ENCODE results near the gene DCLK2.
"Not testable (repeated sequence)": the region's sequence is repeated elsewhere in the genome, so short reads cannot be mapped to it uniquely, and the experiment has no call there.

The DCLK2 gene

DNA sequence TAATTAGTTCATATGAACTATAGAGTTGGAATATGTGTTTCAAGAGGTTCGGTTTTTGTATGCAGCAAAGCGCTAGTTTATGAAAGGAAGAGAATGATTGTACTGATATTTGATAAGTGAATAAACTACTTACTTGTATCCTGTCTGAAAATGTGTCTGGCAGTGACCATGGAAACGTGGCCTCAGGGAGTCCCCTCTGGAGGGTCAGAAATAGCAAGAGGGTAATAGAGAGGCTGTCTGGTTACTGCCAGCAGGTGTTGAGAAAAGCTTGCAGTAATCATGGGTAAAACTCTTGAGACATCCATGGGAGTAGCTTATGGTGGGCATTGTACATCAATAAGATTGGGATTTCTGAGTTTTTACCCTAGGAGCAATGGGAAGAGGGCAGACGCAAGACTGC is 77.1 kb downstream of the DCLK2 start:
- DNase-seq (ENCODE audit: low read depth) = no peak

DNA sequence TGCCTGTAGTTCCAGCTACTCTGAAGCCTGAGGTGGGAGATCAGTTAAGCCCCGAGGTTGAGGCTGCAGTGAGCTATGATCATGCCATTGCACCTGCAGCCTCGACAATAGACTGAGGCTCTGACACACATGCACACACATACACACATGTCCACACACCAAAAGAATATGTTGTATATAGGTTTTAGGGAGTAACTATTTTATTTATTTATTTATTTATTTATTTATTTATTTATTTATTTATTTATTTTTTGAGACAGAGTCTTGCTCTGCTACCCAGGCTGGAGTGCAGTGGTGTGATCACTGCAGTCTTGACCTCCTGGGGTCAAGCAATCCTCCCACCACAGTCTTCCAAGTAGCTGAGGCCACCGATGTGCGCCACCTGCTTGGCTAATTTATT is 78.3 kb downstream of the DCLK2 start:
- DNase-seq (ENCODE audit: low read depth) = no peak

DNA sequence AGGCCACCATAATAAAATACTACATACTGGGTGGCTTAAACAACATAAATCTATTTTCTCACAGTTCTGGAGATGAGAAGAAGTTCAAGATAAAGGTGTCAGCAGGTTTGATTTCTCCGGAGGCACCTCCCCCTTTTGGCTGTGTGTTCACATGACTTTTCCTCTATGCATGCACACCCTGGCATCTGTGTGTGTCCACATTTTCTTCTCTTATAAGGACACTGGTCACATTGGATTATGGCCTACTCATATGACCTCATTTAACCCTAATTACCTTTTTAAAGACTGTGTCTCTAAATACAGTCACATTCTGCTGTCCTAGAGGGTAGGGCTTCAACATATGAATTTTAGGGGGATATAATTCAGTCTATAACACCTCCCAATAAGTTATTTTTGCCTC is 79.8 kb downstream of the DCLK2 start:
- DNase-seq (ENCODE audit: low read depth) = no peak

DNA sequence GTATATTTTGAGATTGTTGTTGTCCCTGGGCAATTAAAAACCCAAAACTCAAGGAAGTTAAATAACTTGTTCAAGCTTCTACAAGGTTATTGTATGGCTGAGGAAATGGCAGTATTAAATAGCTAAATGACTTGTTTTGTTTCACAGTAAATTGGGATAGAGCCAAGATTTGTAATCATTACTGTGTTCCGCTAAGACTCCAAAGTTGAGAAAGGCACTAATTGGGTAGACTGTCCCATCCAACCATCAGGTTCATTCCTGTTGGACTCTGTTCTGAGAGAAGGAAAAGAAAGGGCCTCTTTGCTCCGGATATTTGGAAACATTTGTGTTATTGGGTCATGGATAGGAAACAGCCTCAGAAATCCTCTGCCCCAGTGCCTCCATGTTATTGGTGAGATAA is 82.2 kb downstream of the DCLK2 start:
- no peak for DNase-seq (ENCODE audit: low read depth)

DNA sequence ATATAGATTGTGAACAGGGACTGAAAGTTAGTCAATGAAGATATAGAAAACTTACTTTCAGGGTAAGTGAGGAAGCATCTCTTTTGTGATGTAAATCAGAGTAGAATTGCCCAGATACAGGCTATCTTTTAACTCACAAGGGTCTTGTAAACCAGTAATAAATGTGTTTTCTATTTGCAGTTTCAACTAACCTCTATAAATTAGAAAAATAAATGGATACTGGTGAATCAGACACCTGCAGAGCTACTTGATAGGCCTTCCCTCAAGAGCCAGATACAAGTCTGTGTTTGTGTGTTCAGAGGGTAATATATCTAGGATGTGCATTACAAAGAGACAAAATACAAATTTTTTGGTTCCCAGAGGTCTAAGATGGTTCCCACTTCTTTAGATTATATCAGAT is 82.9 kb downstream of the DCLK2 start:
- no peak for DNase-seq (ENCODE audit: low read depth)

DNA sequence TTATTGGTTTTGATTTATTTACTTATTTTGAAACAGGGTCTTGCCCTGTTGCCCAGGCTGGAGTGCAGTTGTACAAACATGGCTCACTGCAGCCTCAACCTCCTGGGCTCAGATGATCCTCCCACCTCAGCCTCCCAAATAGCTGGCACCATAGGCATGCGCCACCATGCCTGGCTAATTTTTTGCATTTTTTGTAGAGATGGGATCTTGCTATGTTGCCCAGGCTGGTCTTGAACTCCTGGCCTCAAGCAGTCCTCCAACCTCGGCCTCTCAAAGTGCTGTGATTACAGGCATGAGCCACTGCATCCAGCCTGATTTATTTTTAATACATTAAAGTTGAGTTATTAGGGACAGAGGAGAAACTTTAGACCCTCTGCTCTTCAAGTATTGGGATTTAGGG is 83.8 kb downstream of the DCLK2 start:
- not testable (repeated sequence) for DNase-seq (ENCODE audit: low read depth)

DNA sequence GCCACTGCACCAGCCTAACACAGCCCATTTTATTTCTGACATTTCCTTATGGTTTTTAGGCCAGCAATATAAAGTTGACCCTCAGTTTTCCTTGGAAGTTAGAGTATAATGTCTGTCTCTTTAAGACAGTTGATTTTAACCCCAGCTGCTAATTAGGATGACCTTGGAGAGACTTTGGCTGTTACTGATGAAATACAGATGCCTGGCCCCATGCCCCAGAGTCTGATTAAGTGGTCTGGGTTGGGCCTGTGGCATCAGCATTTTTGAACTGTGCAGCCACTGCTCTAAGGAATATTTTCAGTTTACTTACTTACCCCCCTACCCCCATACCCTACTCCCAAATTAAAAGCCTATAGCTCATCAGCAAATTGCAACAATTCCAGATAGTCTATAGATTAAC is 85.8 kb downstream of the DCLK2 start:
- no peak for DNase-seq (ENCODE audit: low read depth)

DNA sequence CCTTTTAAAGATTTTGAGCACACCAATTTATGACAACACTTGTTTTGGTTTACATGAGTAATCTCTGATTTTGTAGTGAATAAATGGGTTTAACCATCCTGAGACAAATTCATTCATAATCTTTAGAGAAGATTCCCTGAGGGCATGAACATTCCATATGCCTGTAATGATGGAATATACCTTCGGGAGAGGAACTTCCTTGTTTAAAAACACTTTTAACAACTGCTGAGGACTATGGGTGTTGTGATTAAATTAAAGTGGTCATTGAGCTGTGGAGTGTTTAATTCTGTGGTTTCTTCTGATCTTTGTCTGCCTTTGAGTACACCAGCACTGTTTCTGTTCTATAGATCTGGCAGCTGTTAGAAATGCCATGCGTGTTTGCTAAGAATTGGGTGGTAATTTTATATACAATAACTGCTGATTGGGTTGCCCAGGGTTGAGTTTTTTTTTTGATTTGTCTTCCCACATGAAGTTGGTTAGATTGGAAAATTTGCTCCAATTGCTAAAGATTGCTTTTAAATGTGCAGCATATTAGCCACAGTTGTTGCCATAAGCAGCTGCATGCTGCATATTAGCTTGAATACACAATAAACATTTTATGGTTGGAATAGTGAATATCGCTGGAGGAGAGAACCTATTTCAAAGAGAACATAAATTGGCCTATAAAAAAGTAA is 86.8 kb downstream of the DCLK2 start:
- no peak for DNase-seq (ENCODE audit: low read depth)

DNA sequence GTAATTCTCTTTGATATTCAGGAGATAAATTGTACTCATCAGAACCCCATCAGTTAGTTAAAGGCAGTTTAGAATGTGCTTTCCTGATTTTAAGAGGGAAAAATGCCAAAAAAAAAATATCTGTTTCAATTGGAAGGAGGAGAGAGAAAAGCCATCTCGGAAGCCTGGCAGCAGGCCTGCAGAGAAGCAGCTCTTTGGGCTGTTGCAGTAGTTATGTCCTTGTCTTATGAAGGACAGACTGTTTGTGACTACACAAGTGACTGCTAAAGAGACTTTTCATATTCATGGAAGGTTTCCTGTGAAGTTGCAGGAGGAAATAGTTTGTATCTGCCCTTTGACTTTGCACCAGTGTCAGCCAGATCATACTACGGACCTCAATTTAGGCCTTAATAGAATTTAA is 88.8 kb downstream of the DCLK2 start:
- no peak for DNase-seq (ENCODE audit: low read depth)

DNA sequence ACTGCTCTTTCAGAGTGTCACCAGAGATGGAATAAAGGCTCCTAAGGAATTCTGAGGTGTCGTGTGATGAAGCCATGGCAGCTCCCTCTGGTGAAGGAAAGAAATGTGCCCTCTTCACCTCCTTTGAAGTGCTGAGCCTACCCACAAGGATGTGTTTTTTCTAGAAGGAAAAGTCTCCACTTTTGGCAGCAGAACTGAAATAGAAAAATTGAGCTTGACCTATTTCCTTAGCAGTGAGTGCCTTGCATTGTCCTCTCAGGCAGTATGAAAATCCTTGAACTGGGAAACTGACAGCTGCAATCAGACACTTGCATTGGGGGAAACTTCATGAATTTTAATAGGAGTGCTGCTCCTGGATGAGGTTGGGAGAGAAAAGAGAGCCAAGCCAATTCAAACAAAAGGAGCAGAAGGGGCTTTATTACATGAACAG is 95.2 kb downstream of the DCLK2 start:
- no peak for DNase-seq (ENCODE audit: low read depth)

DNA sequence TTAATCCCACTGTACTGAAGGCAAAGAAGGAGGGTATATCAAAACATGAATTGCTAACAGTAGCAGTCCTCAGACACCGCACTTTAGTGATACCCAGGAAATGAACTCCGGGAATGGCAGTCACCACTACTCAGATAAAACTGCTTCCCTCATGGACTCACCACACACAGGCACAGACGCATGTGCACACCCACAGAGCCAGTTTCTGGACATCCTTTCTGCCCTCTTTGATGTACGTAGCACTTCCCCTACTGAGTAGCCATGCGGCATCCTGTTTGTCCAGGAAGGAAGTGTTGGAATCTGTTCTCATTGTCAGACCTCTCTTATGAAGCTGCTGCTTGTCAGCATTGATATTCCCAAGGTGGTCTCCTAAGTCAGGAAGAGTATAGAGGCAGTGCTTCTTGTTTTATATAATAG is 95.7 kb downstream of the DCLK2 start:
- no peak for DNase-seq (ENCODE audit: low read depth)

DNA sequence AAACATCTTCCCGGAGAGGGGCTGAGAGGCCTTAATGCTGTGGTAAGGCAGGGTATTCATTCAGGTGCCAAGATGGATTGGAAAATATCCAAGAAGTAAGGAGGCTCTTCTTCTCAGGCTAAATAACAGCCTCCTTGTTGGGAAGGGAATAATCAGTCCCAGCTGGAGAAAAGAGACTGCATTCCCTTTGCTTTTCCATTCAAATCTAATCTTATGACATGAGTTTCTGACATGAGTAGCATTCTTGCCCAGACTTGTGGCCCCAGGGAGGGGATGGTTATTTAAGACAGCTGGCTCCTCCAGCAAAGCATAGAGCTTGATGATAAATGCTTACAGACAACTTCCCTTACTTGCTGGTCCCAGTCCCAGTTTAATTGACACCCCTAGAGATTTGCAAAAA is 98.3 kb downstream of the DCLK2 start:
- DNase-seq (ENCODE audit: low read depth) = no peak

DNA sequence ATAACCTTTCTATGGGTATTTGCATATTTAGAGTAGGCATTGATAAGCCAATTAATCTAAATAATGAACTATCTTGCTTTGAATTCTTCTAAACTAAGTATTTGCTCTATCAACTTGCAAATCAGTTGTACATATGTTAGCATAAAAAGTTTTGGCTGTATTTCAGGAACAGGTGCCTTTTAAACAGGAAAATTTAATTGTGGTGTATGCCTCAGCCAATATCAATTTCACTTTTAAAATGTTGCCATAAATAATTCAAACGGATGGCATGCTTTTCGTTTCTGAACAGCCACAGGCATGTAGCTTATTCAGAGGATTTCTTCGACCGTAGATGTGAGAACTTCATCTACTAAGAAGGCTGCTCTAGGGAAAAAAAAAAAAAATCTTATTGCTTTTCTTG is 99.9 kb downstream of the DCLK2 start:
- no peak for DNase-seq (ENCODE audit: low read depth)

DNA sequence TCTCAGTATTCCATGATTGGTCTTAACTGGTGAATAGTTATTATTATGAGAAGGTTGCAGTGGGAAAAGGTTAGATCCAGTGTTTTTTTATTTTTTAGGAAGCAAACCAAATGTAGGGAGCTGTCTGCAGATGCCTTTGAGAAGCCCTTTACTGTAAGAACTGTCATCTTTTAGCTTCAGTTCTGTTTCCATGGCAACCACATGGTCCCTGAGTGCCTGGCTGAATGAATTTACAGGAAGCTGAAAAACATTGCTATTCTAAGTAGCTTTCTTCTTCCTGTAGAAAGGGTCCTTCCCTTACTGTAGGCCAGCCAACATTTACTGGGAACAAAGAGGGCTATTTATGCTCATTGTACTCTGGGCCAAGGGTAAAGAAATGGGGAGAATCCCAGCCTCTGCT is 103.3 kb downstream of the DCLK2 start:
- no peak for DNase-seq (ENCODE audit: low read depth)

DNA sequence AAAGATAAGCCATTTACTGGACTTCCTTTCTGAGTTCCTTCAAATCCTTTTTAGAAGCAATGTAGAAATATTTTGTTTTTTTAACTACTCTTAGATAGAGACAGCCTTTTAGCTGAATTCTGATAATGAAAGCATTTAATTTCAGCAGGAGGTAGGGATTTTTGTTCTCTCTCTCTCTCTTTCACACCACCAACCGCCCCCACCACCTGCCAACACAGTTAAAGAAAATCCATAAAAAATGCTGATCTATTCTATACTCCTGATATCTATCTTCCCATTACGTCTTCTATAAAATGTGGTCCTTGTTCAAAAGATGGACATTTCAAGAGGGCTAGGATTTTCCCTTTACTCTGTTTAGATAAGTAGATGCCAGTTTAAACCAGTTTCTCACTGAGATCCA is 104.5 kb downstream of the DCLK2 start:
- DNase-seq (ENCODE audit: low read depth) = no peak

DNA sequence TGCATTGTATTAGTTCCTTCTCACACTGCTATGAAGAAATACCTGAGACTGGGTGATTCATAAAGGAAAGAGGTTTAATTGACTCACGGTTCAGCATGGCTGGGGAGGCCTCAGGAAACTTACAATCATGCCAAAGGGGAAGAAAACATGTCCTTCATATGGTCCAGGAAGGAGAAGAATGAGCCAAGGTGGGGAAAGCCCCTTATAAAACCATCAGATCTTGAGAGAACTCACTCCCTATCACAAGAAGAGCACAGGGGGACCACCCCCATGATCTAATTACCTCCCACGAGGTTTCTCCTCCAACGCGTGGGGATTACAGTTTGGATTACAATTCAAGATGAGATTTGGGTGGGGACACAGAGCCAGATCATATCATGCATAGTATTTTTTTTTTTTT is 106.8 kb downstream of the DCLK2 start:
- DNase-seq (ENCODE audit: low read depth) = not testable (repeated sequence)

DNA sequence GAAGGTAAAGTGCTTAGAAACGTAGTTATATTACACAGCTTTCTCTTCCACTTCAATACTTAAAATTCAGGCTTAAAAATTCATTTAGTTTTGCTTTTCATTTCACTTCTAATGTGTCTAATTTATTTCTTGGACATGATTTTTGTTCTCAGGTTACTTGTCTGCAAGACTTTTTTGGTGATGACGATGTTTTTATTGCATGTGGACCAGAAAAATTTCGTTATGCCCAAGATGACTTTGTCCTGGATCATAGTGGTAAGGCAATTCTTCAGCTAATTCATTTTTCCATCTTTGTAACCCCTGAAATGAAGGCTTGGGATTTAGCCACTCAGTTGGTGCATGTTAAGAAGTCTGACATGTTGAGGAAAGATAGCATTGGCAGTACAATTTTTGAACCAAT is 114.7 kb downstream of the DCLK2 start:
- no peak for DNase-seq (ENCODE audit: low read depth)

DNA sequence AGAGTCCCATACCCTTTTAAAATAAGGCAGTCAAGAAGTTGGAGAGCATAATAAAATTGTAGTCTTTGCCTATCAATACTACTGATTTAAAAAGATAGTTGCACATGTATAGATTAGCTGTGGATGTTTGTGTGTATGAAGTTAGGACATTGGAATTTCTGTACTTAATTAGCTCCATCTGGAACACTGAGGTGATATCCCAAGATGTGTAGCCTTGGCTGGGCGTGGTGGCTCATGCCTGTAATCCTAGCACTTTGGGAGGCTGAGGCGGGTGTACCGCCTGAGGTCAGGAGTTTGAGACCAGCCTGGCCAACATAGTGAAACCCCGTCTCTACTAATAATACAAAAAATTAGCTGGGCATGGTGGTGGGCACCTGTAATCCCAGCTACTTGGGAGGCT is 119.0 kb downstream of the DCLK2 start:
- DNase-seq (ENCODE audit: low read depth) = not testable (repeated sequence)

DNA sequence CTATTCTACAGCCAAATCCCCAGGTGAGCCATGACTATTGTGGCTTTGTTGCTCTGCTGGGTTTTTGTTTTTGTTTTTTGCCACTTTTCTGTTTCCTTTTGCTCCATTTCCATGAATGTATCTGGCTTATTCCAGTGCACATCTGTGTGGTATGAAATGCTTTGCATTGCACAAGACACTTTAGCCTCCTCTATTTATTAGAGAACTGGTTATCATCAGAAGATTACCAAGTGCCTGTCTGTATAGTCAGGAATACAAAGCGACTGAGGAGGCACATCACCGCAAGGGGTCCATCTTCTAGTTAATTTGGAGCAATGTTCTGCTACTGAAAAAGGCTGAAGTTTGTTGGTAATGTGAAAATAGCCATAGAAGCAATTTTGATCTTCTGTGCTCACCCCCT is 120.8 kb downstream of the DCLK2 start:
- DNase-seq (ENCODE audit: low read depth) = no peak

DNA sequence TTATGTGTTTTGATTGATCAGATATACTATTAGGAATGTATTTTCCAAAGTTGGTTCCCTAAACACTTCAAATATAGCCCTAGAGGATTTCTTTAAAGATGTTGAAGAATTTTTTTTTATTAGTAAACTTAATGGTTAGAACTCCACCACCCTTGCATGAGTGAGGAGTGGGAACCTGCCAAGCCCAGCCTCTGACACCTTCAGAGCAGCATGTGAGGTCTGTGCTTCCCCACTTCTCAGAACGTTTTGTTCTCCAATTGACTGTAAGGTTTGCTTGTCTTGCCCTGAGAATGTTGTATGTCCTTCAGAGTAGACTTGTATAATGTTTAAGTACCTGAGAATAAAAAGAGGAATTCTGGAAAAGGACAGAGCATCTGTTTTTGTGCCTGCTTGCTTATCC is 126.8 kb downstream of the DCLK2 start:
- no peak for DNase-seq (ENCODE audit: low read depth)

DNA sequence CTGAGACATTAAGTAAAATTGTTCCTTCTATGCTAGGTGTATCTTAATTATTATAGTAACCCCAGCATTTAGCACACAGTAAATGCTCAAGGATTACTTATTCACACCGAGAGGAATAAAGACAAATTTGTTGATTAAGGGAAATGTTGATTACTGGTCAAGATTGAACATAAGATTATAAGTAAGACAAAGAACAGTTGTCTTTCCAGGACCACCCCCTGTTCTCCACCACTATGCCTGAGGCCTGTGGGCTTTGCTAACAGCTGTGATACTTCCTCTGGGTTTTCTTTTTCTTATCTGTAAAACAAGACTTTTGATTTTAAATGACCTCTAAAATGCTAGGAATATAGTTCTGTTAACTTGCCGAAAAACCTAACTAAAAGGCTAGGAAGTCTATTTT is 128.0 kb downstream of the DCLK2 start:
- DNase-seq (ENCODE audit: low read depth) = no peak

DNA sequence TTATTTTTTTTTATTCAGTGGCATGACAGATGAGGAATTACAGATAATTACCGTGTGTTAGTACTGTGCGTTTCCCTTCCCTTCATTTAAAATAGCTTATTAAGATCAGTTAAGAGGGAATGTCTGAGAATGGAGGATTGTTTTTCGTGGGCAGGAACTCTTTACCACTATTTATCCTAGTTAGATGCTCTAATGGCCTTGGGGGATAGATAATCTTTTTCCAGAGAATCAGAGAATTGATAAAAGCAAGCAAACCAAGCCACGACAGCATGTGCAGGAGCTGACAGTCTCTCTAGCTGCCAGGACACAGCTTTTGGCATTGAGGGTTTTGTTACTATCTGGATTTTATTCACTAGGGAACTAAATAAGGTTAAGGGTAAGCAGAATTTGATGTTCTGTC is 128.7 kb downstream of the DCLK2 start:
- DNase-seq (ENCODE audit: low read depth) = no peak

DNA sequence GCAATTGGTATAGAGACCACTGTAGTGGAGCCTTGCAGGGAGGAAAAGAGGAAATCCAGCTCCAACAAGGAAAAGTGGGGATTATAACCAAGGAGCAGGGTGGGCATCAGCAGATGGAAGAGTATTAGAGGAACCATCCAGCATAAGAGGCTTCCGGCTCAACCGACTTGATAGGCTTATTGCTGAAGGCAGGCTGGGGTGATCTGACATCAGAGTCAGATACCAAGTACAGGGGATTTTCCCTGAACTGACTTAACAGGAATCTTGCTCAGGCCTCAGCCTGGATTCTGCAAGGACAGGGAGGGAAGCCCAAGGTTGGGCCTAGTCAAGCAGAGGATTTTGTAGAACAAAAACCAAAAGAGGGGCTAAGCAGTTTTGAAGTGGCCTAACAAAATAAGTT is 129.6 kb downstream of the DCLK2 start:
- DNase-seq (ENCODE audit: low read depth) = no peak

DNA sequence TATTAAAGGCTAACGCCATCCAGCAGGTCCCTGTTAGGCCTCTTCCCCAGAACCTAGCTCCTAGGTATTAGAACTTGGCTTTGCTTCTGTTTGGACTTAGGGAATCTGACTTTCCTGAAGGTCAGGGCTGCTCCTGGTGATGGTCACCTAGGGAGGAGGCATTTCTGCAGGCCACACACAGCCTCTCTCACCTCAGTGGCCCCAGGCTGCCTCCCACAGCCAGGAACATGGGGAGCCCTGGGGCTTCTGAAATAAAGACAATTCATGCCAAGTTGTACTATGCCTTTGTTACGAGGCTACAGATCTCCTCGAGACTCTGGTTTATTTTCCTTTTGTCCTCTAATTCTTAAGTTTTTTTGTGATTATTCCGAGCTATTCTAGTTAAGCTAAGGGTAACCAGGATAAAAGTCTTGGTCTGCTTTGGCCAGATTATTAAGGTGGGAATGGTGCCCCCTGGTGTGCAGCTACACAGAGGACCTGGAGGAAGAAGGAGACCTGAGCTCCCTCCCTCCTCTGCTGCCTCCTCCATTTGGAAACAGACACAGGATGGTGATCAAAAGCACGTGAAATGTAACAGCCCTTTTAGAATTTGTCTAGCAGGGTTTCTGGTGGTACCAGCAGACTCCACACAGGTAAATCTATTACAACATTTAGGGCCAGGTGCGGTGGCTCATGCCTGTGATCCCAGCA is 131.0 kb downstream of the DCLK2 start:
- DNase-seq (ENCODE audit: low read depth) = no peak

Data from stimulated activated CD8-positive, alpha-beta memory T cell treated with anti-CD3 and anti-CD28 coated beads, Interleukin-7, amount 100 ng/mL, for 24 hours (primary cell).